ENCODE data around the gene SH3PXD2B. TPM values are rescaled to one million over a fixed set of nuclear protein-coding genes. Genes with fewer than 3 reads are reported as not detected.

SH3PXD2B gene
- total RNA-seq, 1 donor: 28.1 TPM

DNA sequence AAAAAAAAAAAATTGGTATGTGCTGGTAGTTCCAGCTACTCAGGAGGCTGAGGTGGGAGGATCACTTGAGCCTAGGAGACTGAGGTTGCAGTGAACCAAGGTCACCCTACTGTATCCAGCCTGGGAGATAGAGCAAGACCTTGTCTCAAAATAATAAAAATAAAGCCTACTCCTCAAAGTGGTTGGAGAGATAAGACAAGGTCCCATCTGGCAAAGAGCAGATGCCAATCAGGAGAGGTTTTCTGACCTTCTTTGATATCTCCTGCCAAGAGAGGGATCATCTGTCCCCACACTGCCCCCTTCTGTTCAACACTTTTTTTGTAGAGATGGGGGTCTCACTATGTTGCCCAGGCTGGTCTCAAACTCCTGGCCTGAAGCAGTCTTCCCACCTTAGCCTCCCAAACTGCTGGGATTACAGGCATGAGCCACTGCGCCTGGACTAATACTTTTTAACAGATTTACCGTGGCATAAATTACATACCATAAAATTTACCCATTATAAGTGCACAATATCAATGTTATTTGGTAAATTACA, 64.7 kb downstream of the SH3PXD2B start:
- DNase-seq (ENCODE audit: low read depth): no peak
- H3K4me3 ChIP-seq (ENCODE audit: low read depth, low read length): no peak overlapping the region
- TF ChIP-seq, protein P1, sequence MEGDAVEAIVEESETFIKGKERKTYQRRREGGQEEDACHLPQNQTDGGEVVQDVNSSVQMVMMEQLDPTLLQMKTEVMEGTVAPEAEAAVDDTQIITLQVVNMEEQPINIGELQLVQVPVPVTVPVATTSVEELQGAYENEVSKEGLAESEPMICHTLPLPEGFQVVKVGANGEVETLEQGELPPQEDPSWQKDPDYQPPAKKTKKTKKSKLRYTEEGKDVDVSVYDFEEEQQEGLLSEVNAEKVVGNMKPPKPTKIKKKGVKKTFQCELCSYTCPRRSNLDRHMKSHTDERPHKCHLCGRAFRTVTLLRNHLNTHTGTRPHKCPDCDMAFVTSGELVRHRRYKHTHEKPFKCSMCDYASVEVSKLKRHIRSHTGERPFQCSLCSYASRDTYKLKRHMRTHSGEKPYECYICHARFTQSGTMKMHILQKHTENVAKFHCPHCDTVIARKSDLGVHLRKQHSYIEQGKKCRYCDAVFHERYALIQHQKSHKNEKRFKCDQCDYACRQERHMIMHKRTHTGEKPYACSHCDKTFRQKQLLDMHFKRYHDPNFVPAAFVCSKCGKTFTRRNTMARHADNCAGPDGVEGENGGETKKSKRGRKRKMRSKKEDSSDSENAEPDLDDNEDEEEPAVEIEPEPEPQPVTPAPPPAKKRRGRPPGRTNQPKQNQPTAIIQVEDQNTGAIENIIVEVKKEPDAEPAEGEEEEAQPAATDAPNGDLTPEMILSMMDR (IDR thresholded peaks at IDR 0.05; ENCODE audit: insufficient read depth, low read depth, low read length): peak; percentile 20

DNA sequence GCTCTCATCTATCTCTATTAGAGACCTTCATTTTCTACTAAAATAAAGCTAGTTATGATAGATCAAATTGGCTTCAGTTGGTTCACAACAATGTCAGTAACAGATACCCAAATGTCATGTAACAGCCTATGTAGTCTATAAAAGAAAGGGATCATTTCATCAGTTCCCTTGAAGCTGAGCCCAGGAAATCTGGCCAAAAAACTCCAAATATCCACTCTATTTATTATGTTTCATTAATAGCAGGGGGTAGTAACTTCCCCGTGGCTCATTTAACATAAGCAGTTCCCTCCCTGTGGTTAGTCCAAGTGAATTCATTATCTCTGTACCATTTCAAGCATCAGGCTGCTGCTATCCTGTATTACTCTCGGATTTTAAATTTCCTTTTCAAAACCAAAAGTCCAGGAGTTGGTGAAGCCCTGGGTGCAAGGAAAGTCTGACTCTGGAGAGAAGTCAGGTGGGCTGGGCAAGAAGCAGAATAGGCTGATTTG, 66.0 kb downstream of the SH3PXD2B start:
- TF ChIP-seq, protein P1 (IDR thresholded peaks at IDR 0.05; ENCODE audit: insufficient read depth, low read depth, low read length): no peak
- H3K4me3 ChIP-seq (ENCODE audit: low read depth, low read length): no peak overlapping the region
- no peak for DNase-seq (ENCODE audit: low read depth)

DNA sequence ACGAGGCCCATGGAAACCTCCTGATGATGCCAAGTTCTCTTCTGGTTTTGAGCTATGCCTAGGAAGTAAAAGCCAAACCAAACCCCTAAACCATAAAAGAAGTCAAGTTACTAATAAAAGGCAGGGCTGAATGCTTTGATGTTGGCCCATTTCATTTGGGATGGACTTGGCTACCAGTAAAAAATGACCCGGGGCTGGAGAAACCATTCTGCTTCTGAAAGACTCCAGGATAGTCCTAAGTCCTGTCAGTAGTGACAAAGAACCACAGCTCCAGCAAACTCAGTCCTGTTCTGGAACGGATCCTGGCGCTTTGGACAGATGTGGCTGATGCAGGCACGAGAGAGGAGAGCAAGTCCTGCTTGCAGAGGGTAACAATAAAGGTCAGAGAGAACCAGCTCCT, 68.6 kb downstream of the SH3PXD2B start:
- H3K4me3 ChIP-seq (ENCODE audit: low read depth, low read length): no peak overlapping the region
- DNase-seq (ENCODE audit: low read depth): no peak
- TF ChIP-seq, protein P1 (IDR thresholded peaks at IDR 0.05; ENCODE audit: insufficient read depth, low read depth, low read length): no peak

DNA sequence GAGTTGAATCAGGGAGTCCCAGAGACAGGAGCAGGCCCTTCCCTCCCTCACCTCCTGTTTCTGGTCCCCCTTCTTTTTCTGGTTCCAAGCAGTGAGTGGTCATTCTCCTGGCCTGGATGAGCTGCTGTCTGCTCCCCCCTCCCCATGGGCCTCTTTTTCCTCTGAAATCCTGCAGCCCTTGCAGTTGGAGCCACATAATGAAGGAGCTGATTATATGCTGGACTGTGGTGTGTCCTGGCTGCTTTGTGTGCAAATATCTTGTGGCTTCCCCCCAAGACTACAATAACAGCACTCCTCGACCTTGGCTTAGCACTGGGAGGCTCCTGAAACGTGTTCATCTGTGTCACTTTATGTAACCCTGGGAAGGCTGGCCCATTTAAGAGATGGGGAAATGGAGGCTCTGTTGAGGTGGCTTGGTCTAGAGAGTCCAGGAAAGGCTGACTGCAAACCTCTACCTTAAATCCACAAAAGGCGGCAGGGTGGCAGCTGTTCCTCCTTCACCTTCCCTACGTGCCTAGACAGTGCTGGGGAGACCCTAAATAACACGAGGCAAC, 69.2 kb downstream of the SH3PXD2B start:
- H3K4me3 ChIP-seq (ENCODE audit: low read depth, low read length): no peak overlapping the region
- TF ChIP-seq, protein P1 (IDR thresholded peaks at IDR 0.05; ENCODE audit: insufficient read depth, low read depth, low read length): no peak
- no peak for DNase-seq (ENCODE audit: low read depth)

DNA sequence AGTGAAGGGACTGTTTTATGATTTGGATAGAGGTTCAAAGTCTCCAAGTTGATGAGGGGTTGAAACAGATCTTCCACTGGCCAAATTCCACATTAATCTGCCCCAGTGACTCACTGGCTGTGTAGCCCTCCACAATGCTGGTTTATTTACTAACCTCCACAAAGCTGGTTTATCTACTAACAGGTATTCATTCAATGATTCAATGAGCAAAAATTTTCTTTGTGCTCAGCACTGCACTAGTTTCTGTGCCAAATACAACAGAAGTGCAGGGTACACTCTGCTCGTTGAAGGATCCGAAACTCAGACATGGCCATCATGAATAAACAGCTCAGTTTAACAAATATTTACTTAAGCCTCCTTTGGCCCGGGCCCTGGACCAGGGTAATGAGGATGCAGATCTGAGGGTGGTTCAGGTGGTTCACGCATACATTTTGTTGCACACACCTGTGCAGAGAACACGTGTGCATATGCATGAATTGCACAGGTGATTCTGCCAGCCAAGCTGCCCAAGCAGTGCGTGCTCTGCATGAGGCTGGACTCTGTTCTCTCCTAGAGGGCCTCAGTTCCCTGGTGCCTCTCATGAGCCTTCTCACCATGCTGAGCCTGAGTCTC, 71.0 kb downstream of the SH3PXD2B start:
- TF ChIP-seq, protein P1 (IDR thresholded peaks at IDR 0.05; ENCODE audit: insufficient read depth, low read depth, low read length): no peak
- H3K4me3 ChIP-seq (ENCODE audit: low read depth, low read length): no peak overlapping the region
- DNase-seq (ENCODE audit: low read depth): peak; percentile 40

DNA sequence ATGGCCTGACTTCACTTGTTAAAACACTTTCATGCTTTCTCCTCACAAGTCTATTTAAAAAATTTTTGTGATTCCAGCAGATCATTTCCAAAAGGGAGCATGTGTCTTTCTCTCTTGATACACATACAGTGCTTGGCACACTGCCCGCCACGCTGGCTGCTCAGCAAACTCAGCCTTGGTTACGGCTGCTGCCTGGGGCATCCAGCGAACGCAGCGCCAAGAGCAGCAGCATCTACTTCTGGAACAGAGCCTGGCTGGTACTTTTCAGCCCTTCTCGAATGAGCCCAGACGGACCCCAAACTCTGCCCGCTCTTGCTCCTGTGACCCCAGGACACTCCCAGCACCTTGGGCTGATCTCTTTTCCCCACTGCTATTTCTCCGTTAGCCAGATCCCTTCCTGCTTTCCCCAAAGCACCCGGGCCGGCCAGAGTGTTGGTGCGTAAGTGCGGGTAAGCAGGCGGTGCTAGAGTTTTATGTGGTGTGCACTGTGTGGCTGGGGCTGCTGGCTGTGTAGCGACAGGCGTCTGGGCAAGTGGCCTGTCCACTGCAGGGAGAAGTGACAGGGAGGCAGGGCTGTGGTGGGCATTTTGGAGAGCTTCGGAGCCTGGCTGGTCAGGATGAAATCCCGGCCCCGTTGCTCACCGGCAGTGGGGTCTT, 73.2 kb downstream of the SH3PXD2B start:
- no peak overlapping the region for H3K4me3 ChIP-seq (ENCODE audit: low read depth, low read length)
- TF ChIP-seq, protein P1 (IDR thresholded peaks at IDR 0.05; ENCODE audit: insufficient read depth, low read depth, low read length): no peak
- DNase-seq (ENCODE audit: low read depth): no peak
